Fibroblast of lung (primary cell): Measurements from ENCODE around the gene TRIM72. TPM values are rescaled to one million over a fixed set of nuclear protein-coding genes. Genes with fewer than 3 reads are reported as not detected.

Source experiments
- DNase-seq, 2 donors: peaks; one replicate each; pipeline versions ENCODE4 v3.0.0 to v3.0.0-alpha.2; 2010; ENCODE audit warnings: low read depth in 2 of 2
- H2AFZ ChIP-seq: 2 replicates; pipeline ENCODE4 v1.5.1; 2012; ENCODE audit warnings: low read length, control low read depth, inconsistent platforms
- H3K27ac ChIP-seq: 2 replicates; pipeline ENCODE4 v1.5.1; 2011; ENCODE audit warnings: low read length, control low read depth; ENCODE audit not compliant: insufficient read depth
- H3K27me3 ChIP-seq: 2 replicates; pipeline ENCODE4 v1.5.1; 2011; ENCODE audit warnings: mild to moderate bottlenecking, low read length; ENCODE audit not compliant: control insufficient read depth, insufficient read depth
- H3K36me3 ChIP-seq: 2 replicates; pipeline ENCODE4 v1.5.1; 2011; ENCODE audit warnings: low read length; ENCODE audit not compliant: control insufficient read depth, insufficient read depth
- H3K4me1 ChIP-seq: 2 replicates; pipeline ENCODE4 v1.5.1; 2011; ENCODE audit warnings: low read length; ENCODE audit not compliant: control insufficient read depth, insufficient read depth; ENCODE audit errors: extremely low read depth
- H3K4me2 ChIP-seq: 2 replicates; pipeline ENCODE4 v1.5.1; 2011; ENCODE audit warnings: low read length, control low read depth; ENCODE audit not compliant: insufficient read depth; ENCODE audit errors: extremely low read depth
- H3K4me3 ChIP-seq, 4 experiments: fragments of 200-600 bp in 1 of 4; sonication (generic) in 1 of 4; replicated peaks in 1 of 4; 2 replicates each; pipeline ENCODE4 v1.5.1; 2011 to 2016; ENCODE audit warnings: low read length in 4 of 4, low read depth in 3 of 4, mild to moderate bottlenecking in 3 of 4, control low read depth in 2 of 4, inconsistent platforms in 1 of 4, mixed read lengths in 1 of 4; ENCODE audit not compliant: insufficient read depth in 1 of 4; ENCODE audit errors: control extremely low read depth in 1 of 4
- H3K79me2 ChIP-seq: 2 replicates; pipeline ENCODE4 v1.5.1; 2012; ENCODE audit warnings: mild to moderate bottlenecking, low read length, inconsistent platforms; ENCODE audit not compliant: control insufficient read depth, insufficient read depth
- H3K9ac ChIP-seq: 2 replicates; pipeline ENCODE4 v1.5.1; 2011; ENCODE audit warnings: mild to moderate bottlenecking, low read length, control low read depth; ENCODE audit not compliant: insufficient read depth
- H3K9me3 ChIP-seq: 2 replicates; pipeline ENCODE4 v1.5.1; 2012; ENCODE audit warnings: low read depth, low read length; ENCODE audit not compliant: control insufficient read depth, insufficient read depth
- H4K20me1 ChIP-seq: 2 replicates; pipeline ENCODE4 v1.5.1; 2011; ENCODE audit warnings: low read length; ENCODE audit not compliant: control insufficient read depth, insufficient read depth; ENCODE audit errors: extremely low read depth
- EZH2 ChIP-seq: IDR thresholded peaks from 2 replicates; pipeline ENCODE4 v1.5.1; 2012; ENCODE audit warnings: low read length, control low read depth, mild to moderate bottlenecking; ENCODE audit errors: missing control alignments
- polyA plus RNA-seq, 2 donors: library from polyadenylated mRNA; depleted of rRNA in 1 of 2; stranded (reverse) in 1 of 2; unstranded in 1 of 2; fragments of >200 nt; gene quantifications; 2 replicates each; pipeline ENCODE4 v1.2.1, GENCODE V29; 2011 to 2012; ENCODE audit warnings: missing spikeins in 1 of 2
- total RNA-seq: library from RNA; depleted of rRNA; stranded (reverse); fragments of >200 nt; gene quantifications from 2 replicates; pipeline ENCODE4 v1.2.1, GENCODE V29; 2014
- TF ChIP-seq, protein P1 (sequence below), 2 donors: IDR thresholded peaks in 1 of 2; conservative IDR thresholded peaks in 1 of 2; 1 replicate in 1 of 2; 2 replicates in 1 of 2; pipeline ENCODE4 v1.5.1; 2011 to 2012; ENCODE audit warnings: low read length in 2 of 2, control low read depth in 1 of 2, inconsistent platforms in 1 of 2, low read depth in 1 of 2, mild to moderate bottlenecking in 1 of 2

The TRIM72 gene
- total and polyA plus RNA-seq, 2 donors (not counting 1 experiment from before 2014, with no cell fraction given) = not detected

DNA sequence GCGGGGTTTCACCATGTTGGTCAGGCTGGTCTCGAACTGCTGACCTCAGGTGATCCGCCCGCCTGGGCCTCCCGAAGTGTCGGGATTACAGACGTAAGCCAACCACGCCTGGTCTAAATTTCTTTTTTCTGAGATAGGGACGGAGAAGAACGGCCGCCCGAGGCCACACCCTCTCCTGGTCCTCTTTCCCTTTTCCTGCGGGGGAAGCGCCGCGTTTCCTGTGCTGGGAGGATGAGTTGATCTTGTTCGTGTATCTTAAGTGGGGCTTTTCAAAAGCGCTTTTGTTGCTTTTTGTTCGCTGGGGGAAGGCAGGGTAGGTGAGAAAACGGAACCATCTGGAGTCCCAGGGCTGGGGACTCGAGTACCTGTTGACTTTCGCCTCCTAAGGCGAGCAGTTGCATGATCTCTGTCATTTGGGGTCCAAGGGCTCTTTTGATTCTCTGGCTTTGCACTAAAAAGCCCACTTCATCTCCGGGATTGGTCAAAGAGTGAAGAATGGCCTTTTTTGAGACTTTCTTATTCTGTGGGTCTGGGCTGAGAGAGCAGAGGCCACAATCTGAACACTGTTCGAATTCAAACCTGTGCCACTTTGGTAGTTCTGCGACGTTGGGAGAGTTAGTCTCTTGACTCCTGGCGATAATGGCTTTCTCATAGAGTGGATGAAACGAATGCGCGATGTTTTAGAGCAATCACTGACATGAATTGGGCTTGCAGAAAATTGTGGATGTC, 32.7 kb upstream of the TRIM72 start:
- no peaks in the 10 kb centered on the region for H3K27me3 ChIP-seq
- H3K4me1 ChIP-seq = peaks cover 10% of the 10 kb centered on the region
- H3K9ac ChIP-seq = peak overlapping the region; percentile 98
- TF ChIP-seq EZH2 = no peak
- TF ChIP-seq, protein P1, sequence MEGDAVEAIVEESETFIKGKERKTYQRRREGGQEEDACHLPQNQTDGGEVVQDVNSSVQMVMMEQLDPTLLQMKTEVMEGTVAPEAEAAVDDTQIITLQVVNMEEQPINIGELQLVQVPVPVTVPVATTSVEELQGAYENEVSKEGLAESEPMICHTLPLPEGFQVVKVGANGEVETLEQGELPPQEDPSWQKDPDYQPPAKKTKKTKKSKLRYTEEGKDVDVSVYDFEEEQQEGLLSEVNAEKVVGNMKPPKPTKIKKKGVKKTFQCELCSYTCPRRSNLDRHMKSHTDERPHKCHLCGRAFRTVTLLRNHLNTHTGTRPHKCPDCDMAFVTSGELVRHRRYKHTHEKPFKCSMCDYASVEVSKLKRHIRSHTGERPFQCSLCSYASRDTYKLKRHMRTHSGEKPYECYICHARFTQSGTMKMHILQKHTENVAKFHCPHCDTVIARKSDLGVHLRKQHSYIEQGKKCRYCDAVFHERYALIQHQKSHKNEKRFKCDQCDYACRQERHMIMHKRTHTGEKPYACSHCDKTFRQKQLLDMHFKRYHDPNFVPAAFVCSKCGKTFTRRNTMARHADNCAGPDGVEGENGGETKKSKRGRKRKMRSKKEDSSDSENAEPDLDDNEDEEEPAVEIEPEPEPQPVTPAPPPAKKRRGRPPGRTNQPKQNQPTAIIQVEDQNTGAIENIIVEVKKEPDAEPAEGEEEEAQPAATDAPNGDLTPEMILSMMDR (conservative IDR thresholded peaks at IDR 0.05 in 1 of 2, IDR thresholded peaks at IDR 0.05 in 1 of 2; ENCODE audit: low read depth in 1 of 2, low read length in 2 of 2) = no peak
- peaks cover 25% of the 10 kb centered on the region for H3K36me3 ChIP-seq
- peak overlapping the region; percentile 99 for H3K27ac ChIP-seq
- peak overlapping the region; percentile 87 for H3K4me2 ChIP-seq
- peak overlapping the region; percentile 75 to 99 (median 95) for H3K4me3 ChIP-seq
- H3K79me2 ChIP-seq = peaks cover 61% of the 10 kb centered on the region
- peaks cover 6% of the 10 kb centered on the region for H4K20me1 ChIP-seq
- peak; percentile 29 to 37 for DNase-seq
- no peaks in the 10 kb centered on the region for H3K9me3 ChIP-seq
- no peak overlapping the region for H2AFZ ChIP-seq

DNA sequence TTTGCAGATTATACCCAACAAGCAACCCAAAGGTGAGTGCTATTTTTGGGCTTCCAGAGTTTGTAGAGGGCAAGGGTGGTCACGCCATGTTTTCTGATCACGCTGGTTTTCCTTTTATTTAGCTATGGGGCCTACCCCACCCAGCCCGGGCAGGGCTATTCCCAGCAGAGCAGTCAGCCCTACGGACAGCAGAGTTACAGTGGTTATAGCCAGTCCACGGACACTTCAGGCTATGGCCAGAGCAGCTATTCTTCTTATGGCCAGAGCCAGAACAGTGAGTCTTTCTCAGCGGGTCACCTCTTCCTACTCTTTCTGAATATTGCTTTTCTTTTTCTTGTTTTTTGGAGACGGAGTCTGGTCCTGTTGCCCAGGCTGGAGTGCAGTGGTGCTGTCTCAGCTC, 31.5 kb upstream of the TRIM72 start:
- H4K20me1 ChIP-seq = peaks cover 6% of the 10 kb centered on the region
- peaks cover 73% of the 10 kb centered on the region for H3K79me2 ChIP-seq
- peak overlapping the region; percentile 18 for H3K27ac ChIP-seq
- peak overlapping the region; percentile 93 for H3K4me2 ChIP-seq
- TF ChIP-seq EZH2 = no peak
- TF ChIP-seq, protein P1 (conservative IDR thresholded peaks at IDR 0.05 in 1 of 2, IDR thresholded peaks at IDR 0.05 in 1 of 2; ENCODE audit: low read depth in 1 of 2, low read length in 2 of 2) = no peak
- H3K4me1 ChIP-seq = peaks cover 10% of the 10 kb centered on the region
- peak overlapping the region; percentile 75 to 99 (median 95) for H3K4me3 ChIP-seq
- DNase-seq = no peak
- H3K9ac ChIP-seq = no peak overlapping the region
- no peaks in the 10 kb centered on the region for H3K9me3 ChIP-seq
- H2AFZ ChIP-seq = no peak overlapping the region
- H3K27me3 ChIP-seq = no peaks in the 10 kb centered on the region
- H3K36me3 ChIP-seq = peaks cover 36% of the 10 kb centered on the region

DNA sequence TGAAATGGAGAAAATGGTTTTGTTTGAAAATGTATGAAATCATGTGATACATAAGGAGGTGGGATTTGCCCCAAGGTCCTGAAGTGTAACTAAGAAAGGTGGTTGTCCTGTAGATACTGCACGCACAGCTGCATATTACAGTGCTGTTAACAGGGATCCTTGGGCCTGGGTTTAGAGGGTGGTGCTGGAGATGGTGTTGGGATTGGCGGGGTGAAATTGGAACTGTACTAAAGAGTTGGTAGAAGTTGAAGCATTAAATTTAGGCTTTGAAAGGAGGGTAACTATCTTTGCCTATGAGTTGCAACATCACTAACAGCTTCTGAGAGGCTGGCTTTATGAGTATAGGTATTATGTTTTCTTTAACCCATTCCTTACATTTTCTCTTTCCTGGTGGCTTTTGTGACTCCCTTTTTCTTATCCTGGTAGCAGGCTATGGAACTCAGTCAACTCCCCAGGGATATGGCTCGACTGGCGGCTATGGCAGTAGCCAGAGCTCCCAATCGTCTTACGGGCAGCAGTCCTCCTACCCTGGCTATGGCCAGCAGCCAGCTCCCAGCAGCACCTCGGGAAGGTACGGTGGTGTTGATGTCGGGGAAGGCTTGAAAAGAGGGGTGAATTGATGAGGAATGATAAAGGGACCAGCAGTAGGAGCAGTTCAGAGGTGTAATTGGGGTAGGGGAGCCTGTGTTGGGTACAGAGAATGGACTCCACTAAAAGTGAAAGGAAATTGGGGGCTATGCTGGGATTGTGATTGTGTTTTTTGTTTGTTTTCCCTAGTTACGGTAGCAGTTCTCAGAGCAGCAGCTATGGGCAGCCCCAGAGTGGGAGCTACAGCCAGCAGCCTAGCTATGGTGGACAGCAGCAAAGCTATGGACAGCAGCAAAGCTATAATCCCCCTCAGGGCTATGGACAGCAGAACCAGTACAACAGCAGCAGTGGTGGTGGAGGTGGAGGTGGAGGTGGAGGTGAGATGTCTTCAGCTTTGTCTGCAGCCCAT, 30.2 kb upstream of the TRIM72 start:
- H2AFZ ChIP-seq = no peak overlapping the region
- H3K27me3 ChIP-seq = no peaks in the 10 kb centered on the region
- H3K36me3 ChIP-seq = peaks cover 41% of the 10 kb centered on the region
- H3K79me2 ChIP-seq = peaks cover 85% of the 10 kb centered on the region
- no peaks in the 10 kb centered on the region for H3K9me3 ChIP-seq
- TF ChIP-seq, protein P1 (conservative IDR thresholded peaks at IDR 0.05 in 1 of 2, IDR thresholded peaks at IDR 0.05 in 1 of 2; ENCODE audit: low read depth in 1 of 2, low read length in 2 of 2) = no peak
- no peak overlapping the region for H3K27ac ChIP-seq
- H3K4me1 ChIP-seq = peaks cover 10% of the 10 kb centered on the region
- no peak for DNase-seq
- H3K4me2 ChIP-seq = peak overlapping the region; percentile 93
- peak overlapping the region; percentile 1 for H3K9ac ChIP-seq
- H3K4me3 ChIP-seq = peak overlapping the region; percentile 17 to 99 (median 46)
- peaks cover 6% of the 10 kb centered on the region for H4K20me1 ChIP-seq
